Stomach (tissue), 4 donors: ENCODE data around the gene GCH1.

ENCODE experiments used
- CTCF ChIP-seq, 7 experiments: fragments of 450-650 bp in 4 of 7; fragments of 200-600 bp in 3 of 7; sonication (generic) in 3 of 7; IDR thresholded peaks; one replicate each; pipeline ENCODE4 v1.5.1; 2016 to 2019; ENCODE audit warnings: antibody characterized with exemption in 7 of 7, control low read depth in 2 of 7, mild to moderate bottlenecking in 1 of 7
- EP300 ChIP-seq: sonication (generic); formaldehyde crosslinking; IDR thresholded peaks from one replicate; pipeline ENCODE4 v1.6.1; 2017; ENCODE audit warnings: antibody characterized with exemption
- POLR2A ChIP-seq, 4 donors: fragments of 450-650 bp; IDR thresholded peaks; one replicate each; pipeline ENCODE4 v1.6.1; 2016; ENCODE audit warnings: antibody characterized with exemption in 4 of 4, control low read depth in 2 of 4, mild to moderate bottlenecking in 1 of 4, moderate library complexity in 1 of 4
- POLR2AphosphoS5 ChIP-seq, 3 donors: sonication (generic); formaldehyde crosslinking; IDR thresholded peaks; one replicate each; pipeline ENCODE4 v1.6.1; 2016; ENCODE audit warnings: antibody characterized with exemption in 3 of 3

DNA sequence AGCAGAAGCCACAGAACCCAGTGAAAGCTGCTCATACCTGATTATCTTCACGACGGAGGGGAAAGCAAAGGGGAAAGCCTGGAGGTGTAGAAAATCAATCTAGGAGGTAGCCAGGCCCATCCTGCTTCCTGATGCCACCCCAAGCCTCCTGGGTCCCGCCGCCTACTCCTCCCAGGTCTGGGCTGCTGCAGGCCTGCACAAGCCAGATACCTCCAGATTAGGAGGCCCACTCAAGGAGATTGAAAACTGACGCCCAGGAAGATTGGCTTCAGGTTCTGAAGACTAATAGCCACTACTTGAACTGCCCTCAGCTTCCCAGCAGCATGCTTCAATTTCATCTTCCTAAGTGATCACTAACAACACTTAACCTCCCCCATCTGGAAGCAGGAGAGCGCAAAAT is 87.1 kb downstream of the GCH1 start:
- no peak for TF ChIP-seq CTCF (IDR thresholded peaks at IDR 0.05)
- TF ChIP-seq POLR2A (IDR thresholded peaks at IDR 0.05) = no peak
- TF ChIP-seq EP300 = no peak
- TF ChIP-seq POLR2AphosphoS5 (IDR thresholded peaks at IDR 0.05) = no peak
